Rectal smooth muscle tissue (tissue), 1 donor: Measurements from ENCODE around the gene ABCC2.

Experiments used
- H3K27ac ChIP-seq: one replicate; pipeline ENCODE4 v1.7.0; 2013; ENCODE audit warnings: low read depth, low read length, inconsistent platforms
- H3K27me3 ChIP-seq: one replicate; pipeline ENCODE4 v1.7.0; 2013; ENCODE audit warnings: low read length; ENCODE audit not compliant: control insufficient read depth, insufficient read depth
- H3K36me3 ChIP-seq: one replicate; pipeline ENCODE4 v1.7.0; 2013; ENCODE audit warnings: low read length; ENCODE audit not compliant: control insufficient read depth, insufficient read depth
- H3K4me1 ChIP-seq: one replicate; pipeline ENCODE4 v1.7.0; 2013; ENCODE audit warnings: low read length; ENCODE audit not compliant: control insufficient read depth, insufficient read depth
- H3K4me3 ChIP-seq: one replicate; pipeline ENCODE4 v1.7.0; 2013; ENCODE audit warnings: low read length
- H3K9ac ChIP-seq: one replicate; pipeline ENCODE4 v1.7.0; 2013; ENCODE audit warnings: low read length

The ABCC2 gene

GRCh38 chr10:99756159-99756558, 26.3 kb upstream of the ABCC2 start:
- Histone ChIP-seq H3K9ac (no peak overlapping the region), H3K36me3 (peaks cover 11% of the 10 kb centered on the region), H3K27ac (no peak overlapping the region), H3K4me1 (no peaks in the 10 kb centered on the region), H3K4me3 (no peak overlapping the region), H3K27me3 (no peaks in the 10 kb centered on the region)

GRCh38 chr10:99758211-99758891, 24.1 kb upstream of the ABCC2 start:
- no peaks in the 10 kb centered on the region for H3K4me1 ChIP-seq
- no peaks in the 10 kb centered on the region for H3K27me3 ChIP-seq
- H3K9ac ChIP-seq: no peak overlapping the region
- no peak overlapping the region for H3K4me3 ChIP-seq
- peaks cover 11% of the 10 kb centered on the region for H3K36me3 ChIP-seq
- H3K27ac ChIP-seq: no peak overlapping the region

- H3K27me3 ChIP-seq: no peaks in the 10 kb centered on the region
- peaks cover 2% of the 10 kb centered on the region for H3K36me3 ChIP-seq
- H3K9ac ChIP-seq: no peak overlapping the region
- H3K4me1 ChIP-seq: no peaks in the 10 kb centered on the region
- H3K27ac ChIP-seq: no peak overlapping the region
- no peak overlapping the region for H3K4me3 ChIP-seq
Observed at GRCh38 chr10:99760321-99760720, 22.1 kb upstream of the ABCC2 start.

GRCh38 chr10:99761365-99761764, 21.1 kb upstream of the ABCC2 start:
- Histone ChIP-seq H3K4me1 (no peaks in the 10 kb centered on the region), H3K9ac (no peak overlapping the region), H3K36me3 (peaks cover 2% of the 10 kb centered on the region), H3K27ac (no peak overlapping the region), H3K27me3 (no peaks in the 10 kb centered on the region), H3K4me3 (no peak overlapping the region)

- H3K27me3 ChIP-seq: no peaks in the 10 kb centered on the region
- no peaks in the 10 kb centered on the region for H3K36me3 ChIP-seq
- H3K4me1 ChIP-seq: no peaks in the 10 kb centered on the region
- H3K27ac ChIP-seq: no peak overlapping the region
- no peak overlapping the region for H3K9ac ChIP-seq
- H3K4me3 ChIP-seq: no peak overlapping the region
Observed at GRCh38 chr10:99765672-99766301, 16.7 kb upstream of the ABCC2 start.

- H3K4me1 ChIP-seq: no peaks in the 10 kb centered on the region
- H3K36me3 ChIP-seq: no peaks in the 10 kb centered on the region
- no peak overlapping the region for H3K4me3 ChIP-seq
- no peak overlapping the region for H3K27ac ChIP-seq
- H3K9ac ChIP-seq: no peak overlapping the region
- H3K27me3 ChIP-seq: no peaks in the 10 kb centered on the region
Observed at GRCh38 chr10:99766302-99766681, 16.1 kb upstream of the ABCC2 start.

- Histone ChIP-seq H3K9ac (no peak overlapping the region), H3K27ac (no peak overlapping the region), H3K4me3 (no peak overlapping the region), H3K36me3 (no peaks in the 10 kb centered on the region), H3K27me3 (no peaks in the 10 kb centered on the region), H3K4me1 (no peaks in the 10 kb centered on the region)
Observed at GRCh38 chr10:99767901-99768300, 14.5 kb upstream of the ABCC2 start.

GRCh38 chr10:99768556-99768955, 13.9 kb upstream of the ABCC2 start:
- H3K36me3 ChIP-seq: no peaks in the 10 kb centered on the region
- no peak overlapping the region for H3K27ac ChIP-seq

GRCh38 chr10:99769706-99770105, 12.7 kb upstream of the ABCC2 start:
- Histone ChIP-seq H3K4me3 (no peak overlapping the region), H3K27me3 (no peaks in the 10 kb centered on the region), H3K36me3 (no peaks in the 10 kb centered on the region), H3K27ac (no peak overlapping the region), H3K9ac (no peak overlapping the region), H3K4me1 (no peaks in the 10 kb centered on the region)

More at GRCh38 chr10:99768556-99768955, 13.9 kb upstream of the ABCC2 start:
- no peak overlapping the region for H3K4me3 ChIP-seq
- H3K27me3 ChIP-seq: no peaks in the 10 kb centered on the region
- H3K9ac ChIP-seq: no peak overlapping the region
- H3K4me1 ChIP-seq: no peaks in the 10 kb centered on the region

GRCh38 chr10:99770408-99771045, 11.9 kb upstream of the ABCC2 start:
- H3K27ac ChIP-seq: no peak overlapping the region
- no peak overlapping the region for H3K9ac ChIP-seq
- H3K4me1 ChIP-seq: no peaks in the 10 kb centered on the region
- no peaks in the 10 kb centered on the region for H3K36me3 ChIP-seq
- H3K4me3 ChIP-seq: no peak overlapping the region
- no peaks in the 10 kb centered on the region for H3K27me3 ChIP-seq

- Histone ChIP-seq H3K9ac (no peak overlapping the region), H3K4me1 (peaks cover 4% of the 10 kb centered on the region), H3K4me3 (no peak overlapping the region), H3K27me3 (no peaks in the 10 kb centered on the region), H3K36me3 (no peaks in the 10 kb centered on the region), H3K27ac (no peak overlapping the region)
Observed at GRCh38 chr10:99775850-99776249, 6.6 kb upstream of the ABCC2 start.

- Histone ChIP-seq H3K36me3 (no peaks in the 10 kb centered on the region), H3K4me3 (no peak overlapping the region), H3K4me1 (peaks cover 4% of the 10 kb centered on the region), H3K9ac (no peak overlapping the region), H3K27me3 (no peaks in the 10 kb centered on the region), H3K27ac (no peak overlapping the region)
Observed at GRCh38 chr10:99777918-99778714, 4.3 kb upstream of the ABCC2 start.
